GM12873 (cell line): ENCODE measurements around the gene CCDC178.

Source experiments
- CTCF ChIP-seq: IDR thresholded peaks from 2 replicates; pipeline ENCODE4 v1.5.1; 2012; ENCODE audit warnings: low read depth, mild to moderate bottlenecking, moderate library complexity, low read length, control low read depth; ENCODE audit not compliant: insufficient read depth; ENCODE audit errors: missing control alignments

Gene CCDC178

GRCh38 chr18:33460681-33461080 lies 20.2 kb upstream of the CCDC178 start:
- no peak for TF ChIP-seq CTCF

- TF ChIP-seq CTCF: no peak
Observed at GRCh38 chr18:33459612-33460011, 19.1 kb upstream of the CCDC178 start.

GRCh38 chr18:33446604-33447003 lies 6.1 kb upstream of the CCDC178 start:
- TF ChIP-seq CTCF: no peak

- TF ChIP-seq CTCF: no peak
Observed at GRCh38 chr18:33444709-33445108, 4.2 kb upstream of the CCDC178 start.

GRCh38 chr18:33432857-33433256 lies 7.7 kb downstream of the CCDC178 start:
- TF ChIP-seq CTCF: no peak

GRCh38 chr18:33427549-33427948 lies 13.0 kb downstream of the CCDC178 start:
- TF ChIP-seq CTCF: no peak

- TF ChIP-seq CTCF: no peak
Observed at GRCh38 chr18:33424266-33424946, 16.1 kb downstream of the CCDC178 start.

GRCh38 chr18:33421225-33421624 lies 19.3 kb downstream of the CCDC178 start:
- TF ChIP-seq CTCF: no peak
